ENCODE measurements around the gene LRRC27. TPM values are rescaled to one million over a fixed set of nuclear protein-coding genes. Genes with fewer than 3 reads are reported as not detected.

LRRC27 gene
- total RNA-seq, 1 experiment from 2014 or later: 4.1 TPM

DNA sequence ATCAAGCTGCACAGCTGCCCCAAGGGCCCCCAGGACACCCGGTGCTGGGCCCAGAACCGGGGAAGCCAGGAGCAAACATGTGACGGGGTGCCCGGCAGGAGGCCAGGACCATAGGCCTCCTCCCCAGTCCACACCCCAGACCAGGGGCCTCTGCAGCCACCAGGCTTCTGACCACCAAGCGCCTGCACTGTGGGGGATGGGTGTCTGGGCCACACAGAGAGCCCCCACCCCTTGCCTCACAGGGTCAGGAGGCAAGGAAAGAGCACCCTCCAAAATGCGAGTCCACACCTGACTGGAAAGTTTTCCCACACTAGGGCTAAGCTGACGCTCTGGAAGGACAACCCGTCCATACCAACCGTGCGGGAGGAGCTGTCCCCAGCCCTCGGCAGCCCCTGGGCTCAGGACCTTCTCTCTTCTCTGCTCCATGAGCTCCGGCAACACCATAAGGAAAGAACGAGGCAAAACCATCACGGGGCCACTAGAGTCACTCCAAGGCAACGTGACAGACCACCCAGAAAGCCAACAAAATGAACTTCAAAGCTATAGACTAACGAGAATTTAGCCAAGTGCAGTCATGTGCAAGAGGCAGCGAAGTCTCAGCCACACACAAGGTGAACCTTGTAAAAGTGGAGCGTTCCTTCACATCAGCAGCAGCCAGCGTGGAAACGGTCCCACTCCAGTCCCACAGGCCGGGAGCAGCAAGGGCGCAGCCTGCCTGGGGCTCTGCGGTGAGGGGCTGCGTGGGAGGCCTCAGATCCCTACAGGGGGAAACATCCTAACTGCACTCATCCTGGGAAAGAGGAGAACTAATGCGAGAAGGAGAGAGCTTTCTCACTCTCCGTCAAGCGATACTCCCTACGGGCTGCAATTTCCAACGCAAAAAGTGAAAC is 29.3 kb upstream of the LRRC27 start:
- no peak overlapping the region for H3K4me2 ChIP-seq (ENCODE audit: low read length)
- intact Hi-C loops (cut with micrococcal nuclease): no loop called here
- H2AFZ ChIP-seq (ENCODE audit: low read depth, low read length, poor library complexity, severe bottlenecking): no peak overlapping the region
- CTCF ChIA-PET: no interaction called here
- H3K9me3 ChIP-seq (ENCODE audit: control insufficient read depth in 1 of 2, insufficient read depth in 1 of 2, low read depth in 1 of 2, low read length in 2 of 2): no peaks in the 10 kb centered on the region
- TF ChIP-seq, protein P1, sequence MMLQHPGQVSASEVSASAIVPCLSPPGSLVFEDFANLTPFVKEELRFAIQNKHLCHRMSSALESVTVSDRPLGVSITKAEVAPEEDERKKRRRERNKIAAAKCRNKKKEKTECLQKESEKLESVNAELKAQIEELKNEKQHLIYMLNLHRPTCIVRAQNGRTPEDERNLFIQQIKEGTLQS (IDR thresholded peaks at IDR 0.05): no peak
- no peak for TF ChIP-seq ELF1 (IDR thresholded peaks at IDR 0.05; ENCODE audit: borderline replicate concordance, low read depth)
- TF ChIP-seq, protein P2, sequence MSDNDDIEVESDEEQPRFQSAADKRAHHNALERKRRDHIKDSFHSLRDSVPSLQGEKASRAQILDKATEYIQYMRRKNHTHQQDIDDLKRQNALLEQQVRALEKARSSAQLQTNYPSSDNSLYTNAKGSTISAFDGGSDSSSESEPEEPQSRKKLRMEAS (IDR thresholded peaks at IDR 0.05): no peak
- POLR2A ChIA-PET: no interaction called here
- DNase-seq (ENCODE audit: low read depth, low spot score) (no peak), ATAC-seq (no peak)
- H3K4me1 ChIP-seq (ENCODE audit: control insufficient read depth in 1 of 2, insufficient read depth in 2 of 2, low read length in 2 of 2): peaks cover 0 to 5% of the 10 kb centered on the region in 2 experiments; a peak in 2 of 4 replicates
- no peaks in the 10 kb centered on the region for H4K20me1 ChIP-seq (ENCODE audit: insufficient read depth)
- H3K4me3 ChIP-seq (replicated peaks in 1 of 2; ENCODE audit: low read depth in 1 of 2, low read length in 2 of 2): no peak overlapping the region
- BruUV-seq (replicated peaks): no TSS peak
- H3K79me2 ChIP-seq (ENCODE audit: insufficient read depth, low read length): peaks cover 13% of the 10 kb centered on the region; the same call in 1 of the 2 replicates
- H3K27me3 ChIP-seq (ENCODE audit: insufficient read depth, low read length): no peaks in the 10 kb centered on the region
- H3K27ac ChIP-seq (ENCODE audit: low read depth, low read length): no peak overlapping the region
- no peak overlapping the region for H3K9ac ChIP-seq (ENCODE audit: low read length)
- RAD21 ChIA-PET (ENCODE audit: low non-redundant PET in 1 of 2, low total read pairs in 2 of 2, uncharacterized antibody in 2 of 2, unreplicated experiment in 2 of 2): no interaction called here
- H3K36me3 ChIP-seq (ENCODE audit: control insufficient read depth in 1 of 2, insufficient read depth in 2 of 2, low read length in 2 of 2): no peaks in the 10 kb centered on the region
- H3K9me2 ChIP-seq (ENCODE audit: insufficient read depth): no peaks in the 10 kb centered on the region

DNA sequence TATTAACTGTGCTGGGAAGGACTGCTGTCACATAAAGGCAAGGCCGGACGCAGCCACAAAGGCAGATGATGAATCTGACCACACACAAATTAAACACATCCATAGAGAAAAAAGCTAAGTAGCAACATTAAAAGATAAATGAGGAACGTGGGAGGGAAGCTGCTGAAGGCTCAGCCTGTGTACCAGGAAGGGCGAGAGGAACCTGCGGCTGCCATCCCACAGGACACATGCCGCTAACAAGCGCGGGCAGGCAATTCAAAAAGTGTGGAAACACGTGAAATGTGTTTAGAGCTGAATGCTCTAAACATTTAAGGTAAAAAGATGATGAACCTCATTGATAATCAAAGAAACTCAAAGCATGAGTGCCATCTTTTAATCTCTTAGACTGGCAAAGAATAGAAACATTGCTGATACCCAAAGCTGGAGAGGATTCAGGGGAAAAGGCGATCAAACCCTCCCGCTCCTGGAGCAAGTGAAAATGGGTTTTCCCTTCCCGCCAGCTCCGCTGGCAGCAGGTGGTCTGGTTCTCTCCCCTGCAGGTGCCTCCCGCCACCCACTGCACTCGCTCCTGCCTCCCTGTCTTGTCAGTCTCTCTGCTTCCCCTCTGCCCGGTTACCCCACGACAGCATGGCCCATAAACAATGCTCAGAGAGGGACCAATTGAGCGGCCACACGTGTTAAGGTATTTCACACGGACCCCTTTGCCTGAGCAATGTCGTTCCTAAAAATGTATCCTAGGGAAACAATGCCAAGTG is 28.5 kb upstream of the LRRC27 start:
- ChIA-PET CTCF (no interaction called here), POLR2A (no interaction called here)

More for the DNA sequence above, 28.5 kb upstream of the LRRC27 start:
- intact Hi-C loops (cut with micrococcal nuclease): no loop called here
- DNase-seq (ENCODE audit: low read depth, low spot score): no peak
- Histone ChIP-seq H2AFZ (ENCODE audit: low read depth, low read length, poor library complexity, severe bottlenecking) (no peak overlapping the region), H3K9me2 (ENCODE audit: insufficient read depth) (no peaks in the 10 kb centered on the region), H3K4me2 (ENCODE audit: low read length) (no peak overlapping the region), H3K9ac (ENCODE audit: low read length) (no peak overlapping the region), H4K20me1 (ENCODE audit: insufficient read depth) (no peaks in the 10 kb centered on the region), H3K36me3 (ENCODE audit: control insufficient read depth in 1 of 2, insufficient read depth in 2 of 2, low read length in 2 of 2) (no peaks in the 10 kb centered on the region), H3K27ac (ENCODE audit: low read depth, low read length) (no peak overlapping the region), H3K9me3 (ENCODE audit: control insufficient read depth in 1 of 2, insufficient read depth in 1 of 2, low read depth in 1 of 2, low read length in 2 of 2) (no peaks in the 10 kb centered on the region), H3K27me3 (ENCODE audit: insufficient read depth, low read length) (no peaks in the 10 kb centered on the region), H3K4me1 (ENCODE audit: control insufficient read depth in 1 of 2, insufficient read depth in 2 of 2, low read length in 2 of 2) (peaks cover under 1 to 7% of the 10 kb centered on the region in 2 experiments; a peak in 2 of 4 replicates), H3K4me3 (replicated peaks in 1 of 2; ENCODE audit: low read depth in 1 of 2, low read length in 2 of 2) (no peak overlapping the region), H3K79me2 (ENCODE audit: insufficient read depth, low read length) (peaks cover 13% of the 10 kb centered on the region; the same call in 1 of the 2 replicates)
- no TSS peak for BruUV-seq (replicated peaks)
- RAD21 ChIA-PET (ENCODE audit: low non-redundant PET in 1 of 2, low total read pairs in 2 of 2, uncharacterized antibody in 2 of 2, unreplicated experiment in 2 of 2): no interaction called here
- ATAC-seq: no peak
- no peak for TF ChIP-seq POLR2AphosphoS5 (IDR thresholded peaks at IDR 0.05; ENCODE audit: low read depth, low read length)
- TF ChIP-seq, protein P3, sequence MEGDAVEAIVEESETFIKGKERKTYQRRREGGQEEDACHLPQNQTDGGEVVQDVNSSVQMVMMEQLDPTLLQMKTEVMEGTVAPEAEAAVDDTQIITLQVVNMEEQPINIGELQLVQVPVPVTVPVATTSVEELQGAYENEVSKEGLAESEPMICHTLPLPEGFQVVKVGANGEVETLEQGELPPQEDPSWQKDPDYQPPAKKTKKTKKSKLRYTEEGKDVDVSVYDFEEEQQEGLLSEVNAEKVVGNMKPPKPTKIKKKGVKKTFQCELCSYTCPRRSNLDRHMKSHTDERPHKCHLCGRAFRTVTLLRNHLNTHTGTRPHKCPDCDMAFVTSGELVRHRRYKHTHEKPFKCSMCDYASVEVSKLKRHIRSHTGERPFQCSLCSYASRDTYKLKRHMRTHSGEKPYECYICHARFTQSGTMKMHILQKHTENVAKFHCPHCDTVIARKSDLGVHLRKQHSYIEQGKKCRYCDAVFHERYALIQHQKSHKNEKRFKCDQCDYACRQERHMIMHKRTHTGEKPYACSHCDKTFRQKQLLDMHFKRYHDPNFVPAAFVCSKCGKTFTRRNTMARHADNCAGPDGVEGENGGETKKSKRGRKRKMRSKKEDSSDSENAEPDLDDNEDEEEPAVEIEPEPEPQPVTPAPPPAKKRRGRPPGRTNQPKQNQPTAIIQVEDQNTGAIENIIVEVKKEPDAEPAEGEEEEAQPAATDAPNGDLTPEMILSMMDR (IDR thresholded peaks at IDR 0.05 in 2 of 3, conservative IDR thresholded peaks at IDR 0.05 in 1 of 3; ENCODE audit: borderline replicate concordance in 1 of 3, insufficient read depth in 1 of 3, low read depth in 2 of 3, low read length in 2 of 3): no peak
- no peak for TF ChIP-seq SP1 (IDR thresholded peaks at IDR 0.05; ENCODE audit: low read depth)
- TF ChIP-seq CBX3 (IDR thresholded peaks at IDR 0.05; ENCODE audit: low read depth): no peak
- TF ChIP-seq SIN3A (IDR thresholded peaks at IDR 0.05; ENCODE audit: low read depth): no peak
- no peak for TF ChIP-seq TCF7L2 (IDR thresholded peaks at IDR 0.05; ENCODE audit: borderline replicate concordance, extremely low read depth, insufficient read depth, insufficient read length)
